HUES64 (cell line): Measurements from ENCODE around the gene S1PR5.

Experiments used
- H3K27ac ChIP-seq: 2 replicates; pipeline ENCODE4 v1.7.0; 2013; ENCODE audit warnings: low read depth, low read length, inconsistent platforms
- H3K27me3 ChIP-seq: 2 replicates; pipeline ENCODE4 v1.6.1; 2013; ENCODE audit warnings: mild to moderate bottlenecking, low read length; ENCODE audit not compliant: insufficient read depth
- H3K36me3 ChIP-seq: 2 replicates; pipeline ENCODE4 v1.6.1; 2013; ENCODE audit warnings: mild to moderate bottlenecking, low read length; ENCODE audit not compliant: insufficient read depth
- H3K4me1 ChIP-seq: 2 replicates; pipeline ENCODE4 v1.6.1; 2013; ENCODE audit warnings: mild to moderate bottlenecking, low read length, moderate library complexity; ENCODE audit not compliant: insufficient read depth
- H3K4me3 ChIP-seq: 2 replicates; pipeline ENCODE4 v1.5.1; 2013; ENCODE audit warnings: mild to moderate bottlenecking, low read length, moderate library complexity
- H3K9ac ChIP-seq: 2 replicates; pipeline ENCODE4 v1.6.1; 2013; ENCODE audit warnings: mild to moderate bottlenecking, low read depth, low read length
- H3K9me3 ChIP-seq: 2 replicates; pipeline ENCODE4 v1.6.1; 2013; ENCODE audit warnings: low read depth, low read length; ENCODE audit not compliant: insufficient read depth
- WGBS: fragments of 150-250, 120-280 bp; methylation state at CpG from one replicate; pipeline ENCODE4 v1.1.7; 2013; ENCODE audit warnings: missing lambda C conversion rate; 5-methylcytosine and 5-hydroxymethylcytosine counted together

The S1PR5 gene

GRCh38 chr19:10514211-10515145 is 2.8 kb downstream of the S1PR5 start:
- Histone ChIP-seq H3K36me3 (no peaks in the 10 kb centered on the region), H3K9me3 (no peaks in the 10 kb centered on the region), H3K27ac (no peak overlapping the region), H3K9ac (peak overlapping the region; percentile 20; the same call in 1 of the 2 replicates), H3K4me3 (peak overlapping the region; percentile 53), H3K27me3 (peaks cover 74% of the 10 kb centered on the region), H3K4me1 (0 out of 2 replicates have a peak, but pooled peaks cover 4% of the 10 kb centered on the region)
- WGBS: 3% methylated on average over 101 of the region's 107 CpGs

- Histone ChIP-seq H3K9me3 (no peaks in the 10 kb centered on the region), H3K4me3 (no peak overlapping the region), H3K36me3 (no peaks in the 10 kb centered on the region), H3K27me3 (peaks cover 62% of the 10 kb centered on the region), H3K4me1 (0 out of 2 replicates have a peak, but pooled peaks cover 3% of the 10 kb centered on the region), H3K27ac (no peak overlapping the region), H3K9ac (no peak overlapping the region)
- 79% methylated on average over 7 of the region's 7 CpGs for WGBS
Measured at GRCh38 chr19:10513223-10513622, 4.0 kb downstream of the S1PR5 start.

GRCh38 chr19:10510301-10510802 is 6.9 kb downstream of the S1PR5 start:
- Histone ChIP-seq H3K4me3 (no peak overlapping the region), H3K9ac (no peak overlapping the region), H3K9me3 (no peaks in the 10 kb centered on the region), H3K4me1 (no peaks in the 10 kb centered on the region), H3K27ac (no peak overlapping the region), H3K27me3 (peaks cover 33% of the 10 kb centered on the region), H3K36me3 (no peaks in the 10 kb centered on the region)
- 20% methylated on average over 15 of the region's 15 CpGs for WGBS

GRCh38 chr19:10508707-10509106 is 8.5 kb downstream of the S1PR5 start:
- 92% methylated on average over 3 of the region's 3 CpGs for WGBS
- Histone ChIP-seq H3K4me3 (no peak overlapping the region), H3K4me1 (no peaks in the 10 kb centered on the region), H3K36me3 (no peaks in the 10 kb centered on the region), H3K27ac (no peak overlapping the region), H3K27me3 (peaks cover 16% of the 10 kb centered on the region), H3K9ac (no peak overlapping the region), H3K9me3 (no peaks in the 10 kb centered on the region)

- no peaks in the 10 kb centered on the region for H3K36me3 ChIP-seq
- no peaks in the 10 kb centered on the region for H3K4me1 ChIP-seq
- WGBS: 92% methylated on average over 16 of the region's 16 CpGs
- H3K27me3 ChIP-seq: peaks cover 10% of the 10 kb centered on the region
- no peak overlapping the region for H3K9ac ChIP-seq
- no peak overlapping the region for H3K27ac ChIP-seq
- no peaks in the 10 kb centered on the region for H3K9me3 ChIP-seq
- H3K4me3 ChIP-seq: no peak overlapping the region
Measured at GRCh38 chr19:10508036-10508435, 9.2 kb downstream of the S1PR5 start.

GRCh38 chr19:10505583-10506229 is 11.5 kb downstream of the S1PR5 start:
- H3K4me1 ChIP-seq: 0 out of 2 replicates have a peak, but pooled peaks cover 3% of the 10 kb centered on the region
- WGBS: 31% methylated on average over 16 of the region's 17 CpGs
- H3K9ac ChIP-seq: no peak overlapping the region
- H3K4me3 ChIP-seq: no peak overlapping the region
- no peak overlapping the region for H3K27ac ChIP-seq
- no peaks in the 10 kb centered on the region for H3K27me3 ChIP-seq
- H3K9me3 ChIP-seq: no peaks in the 10 kb centered on the region
- H3K36me3 ChIP-seq: no peaks in the 10 kb centered on the region

- no peaks in the 10 kb centered on the region for H3K9me3 ChIP-seq
- WGBS: 7% methylated on average over 73 of the region's 73 CpGs
- peak within 1 kb of the TSS; percentile 94 for H3K4me3 ChIP-seq
- H3K9ac ChIP-seq: peak within 1 kb of the TSS; percentile 100
- H3K36me3 ChIP-seq: peaks cover 16% of the 10 kb centered on the region
- H3K27ac ChIP-seq: peak within 1 kb of the TSS; percentile 95
- peaks cover 15% of the 10 kb centered on the region; the same call in 1 of the 2 replicates for H3K4me1 ChIP-seq
- no peaks in the 10 kb centered on the region for H3K27me3 ChIP-seq
Measured at GRCh38 chr19:10503002-10503789, 14.1 kb downstream of the S1PR5 start, which contains the start of gene KEAP1. KEAP1 (minus strand) TSS chr19:10503356; CDS start chr19:10500033, 3,323 bp downstream.

- peak overlapping the region; percentile 100 for H3K9ac ChIP-seq
- under 1% methylated on average over 65 of the region's 65 CpGs for WGBS
- H3K36me3 ChIP-seq: peaks cover 18% of the 10 kb centered on the region
- H3K4me3 ChIP-seq: peak overlapping the region; percentile 94
- H3K27me3 ChIP-seq: no peaks in the 10 kb centered on the region
- H3K9me3 ChIP-seq: no peaks in the 10 kb centered on the region
- H3K27ac ChIP-seq: peak overlapping the region; percentile 95
- H3K4me1 ChIP-seq: peaks cover 15% of the 10 kb centered on the region; the same call in 1 of the 2 replicates
Measured at GRCh38 chr19:10502524-10503001, 14.7 kb downstream of the S1PR5 start.

GRCh38 chr19:10501971-10502523 is 15.2 kb downstream of the S1PR5 start:
- H3K4me1 ChIP-seq: peaks cover 15% of the 10 kb centered on the region; the same call in 1 of the 2 replicates
- no peaks in the 10 kb centered on the region for H3K9me3 ChIP-seq
- no peaks in the 10 kb centered on the region for H3K27me3 ChIP-seq
- H3K9ac ChIP-seq: peak overlapping the region; percentile 100
- H3K36me3 ChIP-seq: peaks cover 24% of the 10 kb centered on the region
- peak overlapping the region; percentile 94 for H3K4me3 ChIP-seq
- 5% methylated on average over 35 of the region's 35 CpGs for WGBS
- peak overlapping the region; percentile 95 for H3K27ac ChIP-seq

GRCh38 chr19:10500247-10500592 is 17.0 kb downstream of the S1PR5 start:
- Histone ChIP-seq H3K27me3 (no peaks in the 10 kb centered on the region), H3K27ac (peak overlapping the region; percentile 62; the same call in 1 of the 2 replicates), H3K9ac (no peak overlapping the region), H3K9me3 (no peaks in the 10 kb centered on the region), H3K4me3 (0 out of 2 replicates have a peak overlapping the region, but pooled peaks have one; percentile 3), H3K4me1 (peaks cover 15% of the 10 kb centered on the region; the same call in 1 of the 2 replicates), H3K36me3 (peaks cover 41% of the 10 kb centered on the region)
- 52% methylated on average over 2 of the region's 2 CpGs for WGBS
